HG02642 (cell line): ENCODE data around the gene CEP19.

Experiments
- ATAC-seq: cut with Tn5 transposase; IDR thresholded peaks from one replicate; pipeline ENCODE4 v1.9.1; 2021; ENCODE audit warnings: mild to moderate bottlenecking; ENCODE audit not compliant: unreplicated experiment, poor library complexity

CEP19 gene

DNA sequence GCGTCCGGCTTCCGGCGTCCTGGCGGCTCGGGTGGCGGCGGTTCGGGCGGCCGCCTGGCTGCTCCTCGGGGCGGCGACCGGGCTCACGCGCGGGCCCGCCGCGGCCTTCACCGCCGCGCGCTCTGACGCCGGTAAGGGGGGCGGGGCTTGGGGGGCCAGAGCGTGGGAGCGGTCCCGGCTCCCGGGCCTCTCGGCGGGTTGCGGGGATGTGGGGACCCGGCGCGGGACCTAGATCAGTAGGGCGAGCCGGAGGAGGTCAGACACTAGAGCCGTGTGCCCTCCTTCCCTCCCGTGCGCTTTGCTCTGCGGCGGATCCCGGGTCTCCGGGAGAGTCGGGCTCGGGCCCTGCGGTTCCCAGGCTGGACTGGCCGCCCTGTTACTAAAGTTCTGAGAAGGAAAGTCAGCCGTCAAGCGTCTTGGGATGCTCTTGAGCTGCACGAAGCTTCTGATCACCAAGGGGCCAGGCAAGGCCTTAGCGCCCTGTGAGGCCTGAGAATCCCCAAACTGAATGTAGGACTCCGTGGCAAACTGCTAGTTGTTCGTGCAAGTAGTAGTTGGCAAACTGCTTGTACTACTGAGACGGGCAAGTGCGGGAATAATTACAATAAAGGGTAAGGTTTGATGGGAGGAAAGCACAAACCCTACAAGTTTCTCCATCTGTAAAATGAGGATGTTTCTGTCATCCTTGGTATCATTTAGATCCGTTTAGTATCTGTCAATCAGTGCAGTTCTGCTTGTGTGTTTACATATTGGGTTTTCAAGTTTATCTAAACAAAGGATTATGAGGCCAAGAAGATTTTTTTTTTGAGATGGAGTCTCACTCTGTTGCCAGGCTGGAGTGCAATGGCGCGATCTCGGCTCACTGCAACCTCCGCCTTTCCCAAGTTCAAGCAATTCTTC is 714 bp upstream of the CEP19 start:
- ATAC-seq = peak; percentile 67

DNA sequence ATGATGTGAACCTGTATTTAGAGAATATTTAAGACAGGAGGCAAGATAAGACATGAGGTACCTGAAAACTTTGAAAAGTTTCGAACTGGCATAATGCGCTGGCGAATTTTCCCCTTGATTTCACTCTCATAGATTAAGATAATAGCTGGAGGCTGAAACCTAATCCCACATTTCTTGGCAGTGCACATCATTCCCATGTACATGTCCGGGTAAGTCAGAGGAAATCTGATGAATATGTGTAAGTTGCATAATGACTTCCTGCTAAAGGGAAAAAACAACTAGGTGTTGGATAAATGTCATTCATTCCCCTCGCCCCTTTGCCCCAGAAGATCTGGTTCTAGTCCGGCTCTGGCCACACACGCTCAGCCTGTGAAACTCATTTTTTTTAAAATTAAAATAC is 3.6 kb downstream of the CEP19 start:
- ATAC-seq = no peak

DNA sequence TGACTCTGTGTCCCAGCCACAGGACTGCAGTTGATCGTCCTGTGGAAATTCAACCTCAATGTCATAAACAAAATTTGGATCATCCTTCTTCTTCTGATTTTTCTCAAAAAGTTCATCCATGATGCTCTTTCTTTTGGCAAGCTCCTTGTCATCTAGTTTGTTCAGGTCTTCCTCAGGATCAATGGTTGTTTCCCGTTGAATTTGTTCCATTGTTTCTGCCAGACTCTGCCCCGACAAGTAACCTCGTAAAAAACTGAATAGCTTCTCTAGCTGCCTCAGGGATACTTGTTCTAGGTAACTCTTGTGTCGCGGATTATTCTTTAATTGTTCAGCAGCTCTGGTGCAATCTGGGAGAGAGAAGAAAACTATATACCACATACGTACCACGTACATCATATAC is 4.5 kb downstream of the CEP19 start:
- ATAC-seq = no peak

DNA sequence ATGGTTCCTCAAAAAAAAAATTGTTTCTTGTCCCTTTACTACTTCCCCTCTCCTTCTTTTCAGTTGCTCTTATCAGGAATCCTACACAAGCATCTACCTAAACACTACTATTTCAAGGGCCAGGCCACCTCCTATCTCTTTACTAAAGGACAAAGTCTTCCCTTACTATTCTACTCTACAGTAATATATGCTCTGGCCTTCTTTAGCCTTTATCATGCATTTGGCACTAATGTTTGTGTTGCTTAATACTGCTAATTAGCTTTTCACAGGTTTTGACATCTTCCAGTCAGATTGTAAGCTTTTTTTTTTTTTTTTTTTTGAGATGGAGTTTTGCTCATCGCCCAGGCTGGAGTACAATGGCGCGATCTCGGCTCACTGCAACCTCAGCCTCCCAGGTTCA is 5.3 kb downstream of the CEP19 start:
- ATAC-seq = no peak

- no peak for ATAC-seq
Measured at GRCh38 chr3:196706327-196706726, 5.7 kb downstream of the CEP19 start.

DNA sequence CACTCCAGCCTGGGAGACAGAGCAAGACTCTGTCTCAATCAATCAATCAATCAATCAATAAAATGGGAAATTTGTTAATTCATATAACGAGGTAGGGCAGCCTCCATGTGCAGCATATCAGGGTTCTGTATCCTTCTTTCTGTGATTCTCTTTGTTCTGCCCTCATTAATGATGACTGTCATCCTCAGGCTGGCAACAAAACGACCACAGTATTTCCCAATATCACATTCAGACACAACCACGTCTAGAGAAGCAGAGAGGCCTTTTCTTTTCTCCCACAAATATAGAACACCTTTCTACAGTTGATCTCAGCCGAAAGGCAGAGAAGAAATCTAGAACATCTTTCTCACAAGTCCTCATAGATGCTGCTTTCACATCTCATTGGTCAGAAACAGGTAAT is 11.2 kb downstream of the CEP19 start:
- ATAC-seq = no peak

- no peak for ATAC-seq
Measured at GRCh38 chr3:196699749-196700148, 12.3 kb downstream of the CEP19 start.

- ATAC-seq = no peak
Measured at GRCh38 chr3:196697270-196697669, 14.8 kb downstream of the CEP19 start.

DNA sequence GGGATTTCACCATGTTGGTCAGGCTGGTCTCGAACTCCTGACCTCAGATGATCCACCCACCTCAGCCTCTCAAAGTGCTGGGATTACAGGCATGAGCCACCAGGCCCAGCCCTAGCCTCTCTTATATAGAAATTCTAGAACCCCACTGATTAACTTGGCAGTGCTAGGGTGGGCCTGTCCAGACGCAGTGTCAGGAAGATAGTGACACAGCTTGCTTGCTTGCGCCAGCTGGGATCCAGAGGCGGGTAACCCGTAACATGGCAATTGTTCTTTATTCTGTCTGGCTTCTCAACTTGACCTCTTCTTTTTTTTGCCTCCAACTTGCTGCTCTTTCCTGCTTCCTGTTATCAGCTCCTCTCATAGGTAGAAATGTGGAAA is 16.2 kb downstream of the CEP19 start:
- no peak for ATAC-seq

DNA sequence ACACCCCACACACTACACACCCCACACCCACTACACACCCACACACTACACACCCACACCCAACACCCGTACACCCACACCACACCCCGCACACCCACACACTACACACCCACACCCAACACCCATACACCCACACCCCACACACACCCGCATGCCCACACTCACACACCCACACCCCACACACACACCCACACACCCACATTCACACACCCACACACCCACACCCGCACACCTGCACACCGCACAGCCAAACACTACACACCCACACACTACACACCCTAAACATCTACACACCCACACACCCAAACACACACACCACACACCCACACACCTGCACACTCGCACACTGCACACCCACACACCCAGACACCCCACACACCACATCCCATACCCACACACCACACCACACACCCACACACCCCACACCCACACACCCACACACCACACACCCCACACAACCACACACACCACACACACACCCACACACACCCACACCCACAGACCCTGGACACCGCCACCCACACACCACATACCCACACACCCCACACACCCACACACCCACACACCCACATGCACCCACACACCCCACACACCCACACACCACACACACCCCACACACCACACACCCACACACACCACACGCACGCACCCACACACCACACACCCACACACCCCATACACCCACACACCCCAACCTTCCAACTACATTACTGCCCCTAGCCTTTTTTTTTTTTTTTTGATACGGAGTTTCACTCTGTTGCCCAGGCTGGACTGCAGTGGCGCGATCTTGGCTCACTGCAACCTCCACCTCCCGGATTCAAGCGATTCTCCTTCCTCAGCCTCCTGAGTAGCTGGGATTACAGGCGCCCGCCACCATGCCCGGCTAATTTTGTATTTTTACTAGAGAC is 16.9 kb downstream of the CEP19 start:
- ATAC-seq = no peak

- ATAC-seq = no peak
Measured at GRCh38 chr3:196694202-196694638, 17.8 kb downstream of the CEP19 start.

GRCh38 chr3:196691386-196691785 is 20.7 kb downstream of the CEP19 start:
- ATAC-seq = no peak

- ATAC-seq = no peak
Measured at GRCh38 chr3:196689941-196690660, 21.9 kb downstream of the CEP19 start.

GRCh38 chr3:196688349-196688748 is 23.7 kb downstream of the CEP19 start:
- ATAC-seq = no peak

GRCh38 chr3:196686436-196686835 is 25.6 kb downstream of the CEP19 start:
- no peak for ATAC-seq

- peak; percentile 89 for ATAC-seq
Measured at GRCh38 chr3:196684548-196685407, 27.3 kb downstream of the CEP19 start.

DNA sequence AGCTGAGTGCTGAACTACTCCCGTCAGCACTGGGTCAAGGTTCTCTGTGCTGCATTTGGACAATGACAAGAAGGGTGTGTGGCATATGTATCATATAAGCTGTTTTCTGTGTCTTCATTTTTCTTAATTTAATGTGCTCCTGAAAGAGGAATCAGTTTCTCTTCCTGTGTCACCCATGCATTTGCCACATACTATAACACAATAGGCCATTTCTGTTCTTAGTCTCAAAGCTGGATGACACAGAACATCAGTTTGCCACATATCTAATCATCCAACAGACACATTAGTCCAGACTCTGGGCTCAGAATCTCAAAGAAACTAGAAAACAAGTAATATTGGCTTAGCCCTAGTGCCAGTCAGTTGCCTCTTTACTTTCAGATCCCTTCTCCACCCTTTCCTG is 34.1 kb downstream of the CEP19 start:
- ATAC-seq = no peak

GRCh38 chr3:196677353-196677752 is 34.7 kb downstream of the CEP19 start:
- ATAC-seq = no peak

DNA sequence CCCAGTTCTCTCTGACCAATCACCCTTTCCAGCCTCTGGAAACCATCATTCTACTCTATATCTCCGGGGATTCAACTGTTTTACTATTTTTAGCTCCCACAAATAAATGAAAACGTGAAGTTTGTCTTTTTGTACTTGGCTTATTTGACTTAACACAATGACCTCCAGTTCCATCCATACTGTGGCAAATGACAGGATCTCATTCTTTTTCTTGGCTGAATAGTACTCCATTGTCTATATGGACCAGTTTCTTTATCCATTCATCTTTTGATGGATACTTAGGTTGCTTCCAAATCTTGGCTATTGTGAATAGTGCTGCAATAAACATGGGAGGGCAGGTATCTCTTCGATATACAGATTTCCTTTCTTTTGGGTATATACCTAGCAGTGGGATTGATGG is 38.4 kb downstream of the CEP19 start:
- ATAC-seq = no peak

GRCh38 chr3:196670339-196670738 is 41.7 kb downstream of the CEP19 start:
- no peak for ATAC-seq
